IPS-20b (cell line): ENCODE measurements around the gene AGMO.
A peak's percentile ranks its signal among the peaks of the same experiment; 100 is the strongest.

ENCODE experiments used
- H3K27ac ChIP-seq: one replicate; pipeline ENCODE4 v1.5.1; 2013; ENCODE audit warnings: low read length
- H3K27me3 ChIP-seq: 2 replicates; pipeline ENCODE4 v1.6.1; 2013; ENCODE audit warnings: mild to moderate bottlenecking, low read length, inconsistent platforms; ENCODE audit not compliant: insufficient read depth
- H3K36me3 ChIP-seq: 2 replicates; pipeline ENCODE4 v1.6.1; 2013; ENCODE audit warnings: low read depth, mild to moderate bottlenecking, inconsistent platforms, low read length, moderate library complexity; ENCODE audit not compliant: insufficient read depth
- H3K4me1 ChIP-seq: 2 replicates; pipeline ENCODE4 v1.6.1; 2013; ENCODE audit warnings: mild to moderate bottlenecking, control low read depth, inconsistent platforms, low read length, moderate library complexity; ENCODE audit not compliant: insufficient read depth
- H3K4me3 ChIP-seq: 2 replicates; pipeline ENCODE4 v1.5.1; 2013; ENCODE audit warnings: mild to moderate bottlenecking, low read length, inconsistent platforms
- H3K9ac ChIP-seq: 2 replicates; pipeline ENCODE4 v1.6.1; 2013; ENCODE audit warnings: low read depth, mild to moderate bottlenecking, inconsistent platforms, low read length, moderate library complexity
- H3K9me3 ChIP-seq: 2 replicates; pipeline ENCODE4 v1.6.1; 2013; ENCODE audit warnings: mild to moderate bottlenecking, low read depth, low read length, inconsistent platforms; ENCODE audit not compliant: insufficient read depth

The AGMO gene

GRCh38 chr7:15376600-15376999, 185.2 kb downstream of the AGMO start:
- no peak overlapping the region for H3K4me3 ChIP-seq
- no peak overlapping the region for H3K9ac ChIP-seq
- no peaks in the 10 kb centered on the region for H3K4me1 ChIP-seq
- H3K9me3 ChIP-seq = no peaks in the 10 kb centered on the region
- no peaks in the 10 kb centered on the region for H3K27me3 ChIP-seq
- no peak overlapping the region for H3K27ac ChIP-seq
- no peaks in the 10 kb centered on the region for H3K36me3 ChIP-seq

GRCh38 chr7:15370441-15370840, 191.4 kb downstream of the AGMO start:
- H3K9me3 ChIP-seq = no peaks in the 10 kb centered on the region
- H3K9ac ChIP-seq = no peak overlapping the region
- H3K36me3 ChIP-seq = no peaks in the 10 kb centered on the region
- no peak overlapping the region for H3K4me3 ChIP-seq
- no peak overlapping the region for H3K27ac ChIP-seq
- H3K4me1 ChIP-seq = no peaks in the 10 kb centered on the region
- H3K27me3 ChIP-seq = no peaks in the 10 kb centered on the region

- H3K9me3 ChIP-seq = no peaks in the 10 kb centered on the region
- no peak overlapping the region for H3K9ac ChIP-seq
- H3K27me3 ChIP-seq = no peaks in the 10 kb centered on the region
- H3K27ac ChIP-seq = no peak overlapping the region
- H3K4me1 ChIP-seq = no peaks in the 10 kb centered on the region
- H3K36me3 ChIP-seq = no peaks in the 10 kb centered on the region
- H3K4me3 ChIP-seq = no peak overlapping the region
Observed at GRCh38 chr7:15368653-15369052, 193.2 kb downstream of the AGMO start.

- no peaks in the 10 kb centered on the region for H3K36me3 ChIP-seq
- H3K27me3 ChIP-seq = no peaks in the 10 kb centered on the region
- H3K9me3 ChIP-seq = no peaks in the 10 kb centered on the region
- H3K27ac ChIP-seq = no peak overlapping the region
- H3K4me3 ChIP-seq = no peak overlapping the region
- no peak overlapping the region for H3K9ac ChIP-seq
- no peaks in the 10 kb centered on the region for H3K4me1 ChIP-seq
Observed at GRCh38 chr7:15367897-15368296, 193.9 kb downstream of the AGMO start.

- H3K9me3 ChIP-seq = no peaks in the 10 kb centered on the region
- H3K36me3 ChIP-seq = no peaks in the 10 kb centered on the region
- H3K9ac ChIP-seq = no peak overlapping the region
- no peaks in the 10 kb centered on the region for H3K27me3 ChIP-seq
- H3K4me3 ChIP-seq = no peak overlapping the region
- H3K27ac ChIP-seq = no peak overlapping the region
- H3K4me1 ChIP-seq = peaks cover 8% of the 10 kb centered on the region; the same call in 1 of the 2 replicates
Observed at GRCh38 chr7:15358112-15358511, 203.7 kb downstream of the AGMO start.

- no peak overlapping the region for H3K9ac ChIP-seq
- no peaks in the 10 kb centered on the region for H3K36me3 ChIP-seq
- H3K4me1 ChIP-seq = peaks cover 6% of the 10 kb centered on the region; the same call in 1 of the 2 replicates
- H3K4me3 ChIP-seq = no peak overlapping the region
- no peak overlapping the region for H3K27ac ChIP-seq
- H3K9me3 ChIP-seq = no peaks in the 10 kb centered on the region
- H3K27me3 ChIP-seq = no peaks in the 10 kb centered on the region
Observed at GRCh38 chr7:15352421-15353206, 209.2 kb downstream of the AGMO start.

GRCh38 chr7:15345216-15345615, 216.6 kb downstream of the AGMO start:
- H3K36me3 ChIP-seq = no peaks in the 10 kb centered on the region
- no peak overlapping the region for H3K4me3 ChIP-seq
- no peak overlapping the region for H3K9ac ChIP-seq
- H3K4me1 ChIP-seq = no peaks in the 10 kb centered on the region
- no peaks in the 10 kb centered on the region for H3K27me3 ChIP-seq
- H3K9me3 ChIP-seq = peaks cover 6% of the 10 kb centered on the region
- no peak overlapping the region for H3K27ac ChIP-seq

GRCh38 chr7:15341817-15342216, 220.0 kb downstream of the AGMO start:
- no peak overlapping the region for H3K9ac ChIP-seq
- no peak overlapping the region for H3K4me3 ChIP-seq
- no peak overlapping the region for H3K27ac ChIP-seq
- H3K36me3 ChIP-seq = no peaks in the 10 kb centered on the region; the same call in 1 of the 2 replicates
- no peaks in the 10 kb centered on the region for H3K4me1 ChIP-seq
- H3K27me3 ChIP-seq = no peaks in the 10 kb centered on the region
- peaks cover 19% of the 10 kb centered on the region for H3K9me3 ChIP-seq

GRCh38 chr7:15336146-15336545, 225.7 kb downstream of the AGMO start:
- H3K27me3 ChIP-seq = no peaks in the 10 kb centered on the region
- H3K4me3 ChIP-seq = no peak overlapping the region
- H3K36me3 ChIP-seq = no peaks in the 10 kb centered on the region; the same call in 1 of the 2 replicates
- H3K4me1 ChIP-seq = peaks cover 19% of the 10 kb centered on the region
- no peak overlapping the region for H3K9ac ChIP-seq
- no peak overlapping the region for H3K27ac ChIP-seq
- H3K9me3 ChIP-seq = peaks cover 19% of the 10 kb centered on the region

- Histone ChIP-seq H3K4me1 (peaks cover 23% of the 10 kb centered on the region), H3K27ac (no peak overlapping the region), H3K9ac (no peak overlapping the region), H3K4me3 (no peak overlapping the region), H3K9me3 (peaks cover 16% of the 10 kb centered on the region), H3K27me3 (no peaks in the 10 kb centered on the region), H3K36me3 (no peaks in the 10 kb centered on the region; the same call in 1 of the 2 replicates)
Observed at GRCh38 chr7:15335390-15335789, 226.4 kb downstream of the AGMO start.

GRCh38 chr7:15334536-15335263, 227.1 kb downstream of the AGMO start:
- H3K27ac ChIP-seq = no peak overlapping the region
- no peaks in the 10 kb centered on the region; the same call in 1 of the 2 replicates for H3K36me3 ChIP-seq
- H3K9ac ChIP-seq = no peak overlapping the region; the same call in 1 of the 2 replicates
- peaks cover 9% of the 10 kb centered on the region; the same call in 1 of the 2 replicates for H3K9me3 ChIP-seq
- peaks cover 23% of the 10 kb centered on the region for H3K4me1 ChIP-seq
- H3K4me3 ChIP-seq = no peak overlapping the region
- H3K27me3 ChIP-seq = no peaks in the 10 kb centered on the region

- H3K27ac ChIP-seq = no peak overlapping the region
- no peaks in the 10 kb centered on the region for H3K9me3 ChIP-seq
- peaks cover 23% of the 10 kb centered on the region for H3K4me1 ChIP-seq
- peak overlapping the region; percentile 5; the same call in 1 of the 2 replicates for H3K4me3 ChIP-seq
- H3K36me3 ChIP-seq = no peaks in the 10 kb centered on the region
- H3K27me3 ChIP-seq = no peaks in the 10 kb centered on the region
- no peak overlapping the region for H3K9ac ChIP-seq
Observed at GRCh38 chr7:15332956-15333355, 228.9 kb downstream of the AGMO start.
